ENCODE data around the gene CDH4. TPM values are rescaled to one million over a fixed set of nuclear protein-coding genes. Genes with fewer than 3 reads are reported as not detected.

CDH4 gene
- total RNA-seq, 1 experiment from 2014 or later = 5.3 TPM

DNA sequence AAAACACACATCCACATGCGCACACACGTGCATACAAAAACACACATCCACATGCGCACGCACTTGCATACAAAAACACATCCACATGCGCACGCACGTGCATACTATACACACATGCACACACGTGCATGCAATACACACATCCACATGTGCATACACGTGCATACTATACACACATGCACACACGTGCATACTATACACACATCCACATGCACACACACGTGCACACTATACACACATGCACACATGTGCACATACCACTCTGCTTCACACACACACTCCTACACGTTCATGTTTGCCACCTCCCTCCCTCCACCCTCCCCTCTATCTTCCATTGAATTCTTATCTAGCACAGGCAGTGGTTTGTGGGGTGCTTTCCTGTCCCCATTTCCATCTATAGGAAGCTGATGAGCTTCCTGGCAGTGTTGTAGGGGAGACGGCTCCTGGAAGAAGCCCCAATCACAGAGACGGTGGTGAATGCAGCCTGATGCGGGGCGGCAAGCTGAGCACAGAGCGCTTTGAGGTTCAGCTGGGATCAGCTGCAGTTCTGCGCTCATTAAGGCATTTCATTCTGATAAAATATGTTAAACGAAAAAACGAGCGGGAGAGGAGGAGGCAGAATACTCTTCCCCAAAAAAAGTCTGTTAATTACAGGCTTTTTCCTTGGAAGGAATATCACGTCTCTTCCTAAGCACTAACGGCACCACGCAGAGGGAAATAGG is 525.9 kb downstream of the CDH4 start:
- Mint-ChIP-seq H3K36me3 (no peaks in the 10 kb centered on the region; the same call in none of the 2 replicates), H3K9me3 (peaks cover 14% of the 10 kb centered on the region), H3K27me3 (ENCODE audit: low read depth) (peaks cover 30% of the 10 kb centered on the region), H3K4me1 (no peaks in the 10 kb centered on the region), H3K27ac (no peak overlapping the region), H3K4me3 (no peak overlapping the region)
- ChIA-PET CTCF (interaction anchor here (1.5 kb wide), 1 partner anchor 118 kb away, joined by 4 read pairs; no protein-coding TSS in a partner anchor), POLR2A (no interaction called here)
- no peak for DNase-seq (ENCODE audit: low spot score)
- TF ChIP-seq, protein P1, sequence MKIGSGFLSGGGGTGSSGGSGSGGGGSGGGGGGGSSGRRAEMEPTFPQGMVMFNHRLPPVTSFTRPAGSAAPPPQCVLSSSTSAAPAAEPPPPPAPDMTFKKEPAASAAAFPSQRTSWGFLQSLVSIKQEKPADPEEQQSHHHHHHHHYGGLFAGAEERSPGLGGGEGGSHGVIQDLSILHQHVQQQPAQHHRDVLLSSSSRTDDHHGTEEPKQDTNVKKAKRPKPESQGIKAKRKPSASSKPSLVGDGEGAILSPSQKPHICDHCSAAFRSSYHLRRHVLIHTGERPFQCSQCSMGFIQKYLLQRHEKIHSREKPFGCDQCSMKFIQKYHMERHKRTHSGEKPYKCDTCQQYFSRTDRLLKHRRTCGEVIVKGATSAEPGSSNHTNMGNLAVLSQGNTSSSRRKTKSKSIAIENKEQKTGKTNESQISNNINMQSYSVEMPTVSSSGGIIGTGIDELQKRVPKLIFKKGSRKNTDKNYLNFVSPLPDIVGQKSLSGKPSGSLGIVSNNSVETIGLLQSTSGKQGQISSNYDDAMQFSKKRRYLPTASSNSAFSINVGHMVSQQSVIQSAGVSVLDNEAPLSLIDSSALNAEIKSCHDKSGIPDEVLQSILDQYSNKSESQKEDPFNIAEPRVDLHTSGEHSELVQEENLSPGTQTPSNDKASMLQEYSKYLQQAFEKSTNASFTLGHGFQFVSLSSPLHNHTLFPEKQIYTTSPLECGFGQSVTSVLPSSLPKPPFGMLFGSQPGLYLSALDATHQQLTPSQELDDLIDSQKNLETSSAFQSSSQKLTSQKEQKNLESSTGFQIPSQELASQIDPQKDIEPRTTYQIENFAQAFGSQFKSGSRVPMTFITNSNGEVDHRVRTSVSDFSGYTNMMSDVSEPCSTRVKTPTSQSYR (CRISPR knock-in tag; IDR thresholded peaks at IDR 0.05) = no peak
- TF ChIP-seq RELA (CRISPR knock-in tag; IDR thresholded peaks at IDR 0.05; ENCODE audit: borderline replicate concordance) (no peak), JUN (CRISPR knock-in tag; IDR thresholded peaks at IDR 0.05) (no peak), TEAD4 (CRISPR knock-in tag; IDR thresholded peaks at IDR 0.05) (no peak), ATF1 (CRISPR knock-in tag; IDR thresholded peaks at IDR 0.05) (no peak), FOXK1 (CRISPR knock-in tag; IDR thresholded peaks at IDR 0.05) (no peak)
- TF ChIP-seq, protein P2, sequence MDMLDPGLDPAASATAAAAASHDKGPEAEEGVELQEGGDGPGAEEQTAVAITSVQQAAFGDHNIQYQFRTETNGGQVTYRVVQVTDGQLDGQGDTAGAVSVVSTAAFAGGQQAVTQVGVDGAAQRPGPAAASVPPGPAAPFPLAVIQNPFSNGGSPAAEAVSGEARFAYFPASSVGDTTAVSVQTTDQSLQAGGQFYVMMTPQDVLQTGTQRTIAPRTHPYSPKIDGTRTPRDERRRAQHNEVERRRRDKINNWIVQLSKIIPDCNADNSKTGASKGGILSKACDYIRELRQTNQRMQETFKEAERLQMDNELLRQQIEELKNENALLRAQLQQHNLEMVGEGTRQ (CRISPR knock-in tag; IDR thresholded peaks at IDR 0.05) = no peak
- TF ChIP-seq, protein P3, sequence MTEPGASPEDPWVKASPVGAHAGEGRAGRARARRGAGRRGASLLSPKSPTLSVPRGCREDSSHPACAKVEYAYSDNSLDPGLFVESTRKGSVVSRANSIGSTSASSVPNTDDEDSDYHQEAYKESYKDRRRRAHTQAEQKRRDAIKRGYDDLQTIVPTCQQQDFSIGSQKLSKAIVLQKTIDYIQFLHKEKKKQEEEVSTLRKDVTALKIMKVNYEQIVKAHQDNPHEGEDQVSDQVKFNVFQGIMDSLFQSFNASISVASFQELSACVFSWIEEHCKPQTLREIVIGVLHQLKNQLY (CRISPR knock-in tag; IDR thresholded peaks at IDR 0.05) = no peak
- TF ChIP-seq, protein P4, sequence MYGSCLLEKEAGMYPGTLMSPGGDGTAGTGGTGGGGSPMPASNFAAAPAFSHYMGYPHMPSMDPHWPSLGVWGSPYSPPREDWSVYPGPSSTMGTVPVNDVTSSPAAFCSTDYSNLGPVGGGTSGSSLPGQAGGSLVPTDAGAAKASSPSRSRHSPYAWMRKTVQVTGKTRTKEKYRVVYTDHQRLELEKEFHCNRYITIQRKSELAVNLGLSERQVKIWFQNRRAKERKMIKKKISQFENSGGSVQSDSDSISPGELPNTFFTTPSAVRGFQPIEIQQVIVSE (CRISPR knock-in tag; IDR thresholded peaks at IDR 0.05; ENCODE audit: borderline replicate concordance) = no peak
- TF ChIP-seq, protein P5, sequence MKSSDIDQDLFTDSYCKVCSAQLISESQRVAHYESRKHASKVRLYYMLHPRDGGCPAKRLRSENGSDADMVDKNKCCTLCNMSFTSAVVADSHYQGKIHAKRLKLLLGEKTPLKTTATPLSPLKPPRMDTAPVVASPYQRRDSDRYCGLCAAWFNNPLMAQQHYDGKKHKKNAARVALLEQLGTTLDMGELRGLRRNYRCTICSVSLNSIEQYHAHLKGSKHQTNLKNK (CRISPR knock-in tag; IDR thresholded peaks at IDR 0.05) = no peak
- TF ChIP-seq, protein P6, sequence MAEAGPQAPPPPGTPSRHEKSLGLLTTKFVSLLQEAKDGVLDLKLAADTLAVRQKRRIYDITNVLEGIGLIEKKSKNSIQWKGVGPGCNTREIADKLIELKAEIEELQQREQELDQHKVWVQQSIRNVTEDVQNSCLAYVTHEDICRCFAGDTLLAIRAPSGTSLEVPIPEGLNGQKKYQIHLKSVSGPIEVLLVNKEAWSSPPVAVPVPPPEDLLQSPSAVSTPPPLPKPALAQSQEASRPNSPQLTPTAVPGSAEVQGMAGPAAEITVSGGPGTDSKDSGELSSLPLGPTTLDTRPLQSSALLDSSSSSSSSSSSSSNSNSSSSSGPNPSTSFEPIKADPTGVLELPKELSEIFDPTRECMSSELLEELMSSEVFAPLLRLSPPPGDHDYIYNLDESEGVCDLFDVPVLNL (CRISPR knock-in tag; IDR thresholded peaks at IDR 0.05; ENCODE audit: borderline replicate concordance, low read depth) = no peak
- TF ChIP-seq, protein P7, sequence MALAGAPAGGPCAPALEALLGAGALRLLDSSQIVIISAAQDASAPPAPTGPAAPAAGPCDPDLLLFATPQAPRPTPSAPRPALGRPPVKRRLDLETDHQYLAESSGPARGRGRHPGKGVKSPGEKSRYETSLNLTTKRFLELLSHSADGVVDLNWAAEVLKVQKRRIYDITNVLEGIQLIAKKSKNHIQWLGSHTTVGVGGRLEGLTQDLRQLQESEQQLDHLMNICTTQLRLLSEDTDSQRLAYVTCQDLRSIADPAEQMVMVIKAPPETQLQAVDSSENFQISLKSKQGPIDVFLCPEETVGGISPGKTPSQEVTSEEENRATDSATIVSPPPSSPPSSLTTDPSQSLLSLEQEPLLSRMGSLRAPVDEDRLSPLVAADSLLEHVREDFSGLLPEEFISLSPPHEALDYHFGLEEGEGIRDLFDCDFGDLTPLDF (CRISPR knock-in tag; IDR thresholded peaks at IDR 0.05) = no peak
- ATAC-seq = no peak

DNA sequence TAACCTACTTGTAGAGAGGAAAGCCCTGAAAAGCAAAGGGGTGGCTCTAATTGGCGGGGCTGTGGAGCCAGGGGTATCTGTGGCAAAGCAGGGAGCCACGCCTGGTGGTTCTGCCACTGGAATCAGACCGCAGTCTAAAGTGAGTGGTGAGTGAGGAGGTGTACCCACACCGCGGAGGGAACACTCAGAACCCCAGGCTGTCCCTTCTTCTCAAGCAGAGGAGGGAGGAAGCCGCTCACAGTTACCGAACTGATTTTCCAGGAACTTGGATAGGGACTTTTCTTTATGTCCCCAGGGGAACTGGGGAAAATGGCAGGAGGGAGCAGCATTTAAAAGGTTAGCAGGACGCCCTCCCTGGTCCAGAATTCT is 526.4 kb downstream of the CDH4 start:
- Mint-ChIP-seq H3K36me3 (no peaks in the 10 kb centered on the region; the same call in none of the 2 replicates), H3K27ac (no peak overlapping the region), H3K9me3 (peaks cover 14% of the 10 kb centered on the region), H3K4me3 (no peak overlapping the region), H3K27me3 (ENCODE audit: low read depth) (peaks cover 30% of the 10 kb centered on the region), H3K4me1 (no peaks in the 10 kb centered on the region)
- CTCF ChIA-PET = interaction anchor here (1.5 kb wide), 1 partner anchor 118 kb away, joined by 4 read pairs; no protein-coding TSS in a partner anchor
- no peak for ATAC-seq
- no peak for DNase-seq (ENCODE audit: low spot score)
- POLR2A ChIA-PET = no interaction called here
- TF ChIP-seq, protein P8, sequence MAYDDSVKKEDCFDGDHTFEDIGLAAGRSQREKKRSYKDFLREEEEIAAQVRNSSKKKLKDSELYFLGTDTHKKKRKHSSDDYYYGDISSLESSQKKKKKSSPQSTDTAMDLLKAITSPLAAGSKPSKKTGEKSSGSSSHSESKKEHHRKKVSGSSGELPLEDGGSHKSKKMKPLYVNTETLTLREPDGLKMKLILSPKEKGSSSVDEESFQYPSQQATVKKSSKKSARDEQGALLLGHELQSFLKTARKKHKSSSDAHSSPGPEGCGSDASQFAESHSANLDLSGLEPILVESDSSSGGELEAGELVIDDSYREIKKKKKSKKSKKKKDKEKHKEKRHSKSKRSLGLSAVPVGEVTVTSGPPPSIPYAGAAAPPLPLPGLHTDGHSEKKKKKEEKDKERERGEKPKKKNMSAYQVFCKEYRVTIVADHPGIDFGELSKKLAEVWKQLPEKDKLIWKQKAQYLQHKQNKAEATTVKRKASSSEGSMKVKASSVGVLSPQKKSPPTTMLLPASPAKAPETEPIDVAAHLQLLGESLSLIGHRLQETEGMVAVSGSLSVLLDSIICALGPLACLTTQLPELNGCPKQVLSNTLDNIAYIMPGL (CRISPR knock-in tag; IDR thresholded peaks at IDR 0.05) = no peak
- TF ChIP-seq CREB1 (CRISPR knock-in tag; IDR thresholded peaks at IDR 0.05) (no peak), ELF4 (CRISPR knock-in tag; IDR thresholded peaks at IDR 0.05; ENCODE audit: low read depth) (no peak), TEAD4 (CRISPR knock-in tag; IDR thresholded peaks at IDR 0.05) (no peak), ETV6 (CRISPR knock-in tag; IDR thresholded peaks at IDR 0.05) (no peak), SMAD3 (CRISPR knock-in tag; IDR thresholded peaks at IDR 0.05; ENCODE audit: borderline replicate concordance) (no peak), IRF2 (CRISPR knock-in tag; IDR thresholded peaks at IDR 0.05; ENCODE audit: borderline replicate concordance, low read depth) (no peak)
- TF ChIP-seq, protein P9, sequence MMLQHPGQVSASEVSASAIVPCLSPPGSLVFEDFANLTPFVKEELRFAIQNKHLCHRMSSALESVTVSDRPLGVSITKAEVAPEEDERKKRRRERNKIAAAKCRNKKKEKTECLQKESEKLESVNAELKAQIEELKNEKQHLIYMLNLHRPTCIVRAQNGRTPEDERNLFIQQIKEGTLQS (CRISPR knock-in tag; conservative IDR thresholded peaks at IDR 0.05) = no peak
- TF ChIP-seq, protein P10, sequence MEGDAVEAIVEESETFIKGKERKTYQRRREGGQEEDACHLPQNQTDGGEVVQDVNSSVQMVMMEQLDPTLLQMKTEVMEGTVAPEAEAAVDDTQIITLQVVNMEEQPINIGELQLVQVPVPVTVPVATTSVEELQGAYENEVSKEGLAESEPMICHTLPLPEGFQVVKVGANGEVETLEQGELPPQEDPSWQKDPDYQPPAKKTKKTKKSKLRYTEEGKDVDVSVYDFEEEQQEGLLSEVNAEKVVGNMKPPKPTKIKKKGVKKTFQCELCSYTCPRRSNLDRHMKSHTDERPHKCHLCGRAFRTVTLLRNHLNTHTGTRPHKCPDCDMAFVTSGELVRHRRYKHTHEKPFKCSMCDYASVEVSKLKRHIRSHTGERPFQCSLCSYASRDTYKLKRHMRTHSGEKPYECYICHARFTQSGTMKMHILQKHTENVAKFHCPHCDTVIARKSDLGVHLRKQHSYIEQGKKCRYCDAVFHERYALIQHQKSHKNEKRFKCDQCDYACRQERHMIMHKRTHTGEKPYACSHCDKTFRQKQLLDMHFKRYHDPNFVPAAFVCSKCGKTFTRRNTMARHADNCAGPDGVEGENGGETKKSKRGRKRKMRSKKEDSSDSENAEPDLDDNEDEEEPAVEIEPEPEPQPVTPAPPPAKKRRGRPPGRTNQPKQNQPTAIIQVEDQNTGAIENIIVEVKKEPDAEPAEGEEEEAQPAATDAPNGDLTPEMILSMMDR (IDR thresholded peaks at IDR 0.05) = no peak
